ENCODE results near the gene TGOLN2.
"Not testable (repeated sequence)": the region's sequence is repeated elsewhere in the genome, so short reads cannot be mapped to it uniquely, and the experiment has no call there.

TGOLN2 gene

DNA sequence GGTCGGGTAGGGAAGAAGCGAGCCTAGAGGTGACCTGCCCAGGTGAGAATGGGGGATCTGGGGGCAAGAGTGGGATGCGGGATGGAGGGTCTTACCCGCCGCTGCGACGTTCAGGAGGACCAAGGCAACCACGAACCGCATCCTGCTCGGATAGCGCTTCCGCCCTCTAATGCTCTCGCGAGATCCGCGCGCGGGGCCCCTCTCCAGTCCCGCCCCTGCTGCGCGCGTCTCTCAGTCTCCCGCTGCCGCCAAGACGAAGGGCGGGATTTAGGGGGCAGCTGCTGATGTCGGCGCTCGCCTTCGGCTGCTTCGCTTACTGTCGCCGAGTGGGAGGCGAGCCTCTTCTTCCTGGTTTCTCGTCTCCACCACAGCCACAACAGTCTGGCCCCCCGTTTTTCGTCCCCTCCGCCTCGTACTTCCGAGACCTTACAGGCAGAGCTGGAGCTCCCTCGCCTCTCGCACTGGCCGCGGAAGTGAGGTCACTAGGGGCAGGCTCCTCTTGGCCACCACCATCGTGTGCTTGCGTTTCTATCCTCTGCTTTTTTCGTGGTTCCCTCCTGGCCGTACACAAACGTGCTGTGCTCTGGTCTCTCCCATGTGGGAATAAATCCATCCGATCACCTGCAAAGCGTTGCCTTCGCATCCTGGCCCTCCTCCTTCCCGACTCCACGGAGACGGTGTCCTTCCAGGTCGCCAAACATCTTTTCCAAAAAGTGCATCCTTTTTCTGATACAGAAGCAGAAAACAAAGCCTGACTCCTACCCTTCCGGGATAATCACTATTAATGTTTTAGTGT lies at the start of gene TGOLN2:
Gene TGOLN2, minus strand, starts transcription at position 168 of the 796 bp plus-strand sequence. Its CDS starts 27 bp downstream, at position 141.
- H3K27ac ChIP-seq, result peak within 1 kb of the TSS; percentile 84
- no peak for TF ChIP-seq ZFX (IDR thresholded peaks at IDR 0.05)
- TF ChIP-seq, protein P1, sequence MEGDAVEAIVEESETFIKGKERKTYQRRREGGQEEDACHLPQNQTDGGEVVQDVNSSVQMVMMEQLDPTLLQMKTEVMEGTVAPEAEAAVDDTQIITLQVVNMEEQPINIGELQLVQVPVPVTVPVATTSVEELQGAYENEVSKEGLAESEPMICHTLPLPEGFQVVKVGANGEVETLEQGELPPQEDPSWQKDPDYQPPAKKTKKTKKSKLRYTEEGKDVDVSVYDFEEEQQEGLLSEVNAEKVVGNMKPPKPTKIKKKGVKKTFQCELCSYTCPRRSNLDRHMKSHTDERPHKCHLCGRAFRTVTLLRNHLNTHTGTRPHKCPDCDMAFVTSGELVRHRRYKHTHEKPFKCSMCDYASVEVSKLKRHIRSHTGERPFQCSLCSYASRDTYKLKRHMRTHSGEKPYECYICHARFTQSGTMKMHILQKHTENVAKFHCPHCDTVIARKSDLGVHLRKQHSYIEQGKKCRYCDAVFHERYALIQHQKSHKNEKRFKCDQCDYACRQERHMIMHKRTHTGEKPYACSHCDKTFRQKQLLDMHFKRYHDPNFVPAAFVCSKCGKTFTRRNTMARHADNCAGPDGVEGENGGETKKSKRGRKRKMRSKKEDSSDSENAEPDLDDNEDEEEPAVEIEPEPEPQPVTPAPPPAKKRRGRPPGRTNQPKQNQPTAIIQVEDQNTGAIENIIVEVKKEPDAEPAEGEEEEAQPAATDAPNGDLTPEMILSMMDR (conservative IDR thresholded peaks at IDR 0.05), result no peak

DNA sequence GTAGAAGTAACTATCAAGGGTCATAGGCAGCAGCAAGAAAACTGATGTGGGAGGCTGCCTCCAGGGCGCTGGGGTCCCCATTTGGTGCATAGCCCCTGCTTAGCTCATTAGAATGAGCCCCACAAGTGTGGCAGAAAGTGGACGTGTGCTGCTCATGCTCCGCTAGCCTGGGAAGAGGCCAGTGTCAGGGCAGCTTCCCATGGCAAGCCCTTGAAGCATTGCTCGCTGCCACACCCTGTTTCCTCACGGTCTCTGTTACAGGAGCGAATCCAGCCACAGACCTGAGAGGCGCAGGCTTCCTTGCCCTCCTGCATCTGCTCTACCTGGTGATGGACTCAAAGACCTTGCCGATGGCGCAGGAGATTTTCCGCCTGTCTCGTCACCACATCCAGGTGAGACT lies 49.3 kb upstream of the TGOLN2 start:
- no peak overlapping the region for H3K27ac ChIP-seq
- TF ChIP-seq, protein P1 (conservative IDR thresholded peaks at IDR 0.05), result no peak
- TF ChIP-seq ZFX (IDR thresholded peaks at IDR 0.05), result no peak

DNA sequence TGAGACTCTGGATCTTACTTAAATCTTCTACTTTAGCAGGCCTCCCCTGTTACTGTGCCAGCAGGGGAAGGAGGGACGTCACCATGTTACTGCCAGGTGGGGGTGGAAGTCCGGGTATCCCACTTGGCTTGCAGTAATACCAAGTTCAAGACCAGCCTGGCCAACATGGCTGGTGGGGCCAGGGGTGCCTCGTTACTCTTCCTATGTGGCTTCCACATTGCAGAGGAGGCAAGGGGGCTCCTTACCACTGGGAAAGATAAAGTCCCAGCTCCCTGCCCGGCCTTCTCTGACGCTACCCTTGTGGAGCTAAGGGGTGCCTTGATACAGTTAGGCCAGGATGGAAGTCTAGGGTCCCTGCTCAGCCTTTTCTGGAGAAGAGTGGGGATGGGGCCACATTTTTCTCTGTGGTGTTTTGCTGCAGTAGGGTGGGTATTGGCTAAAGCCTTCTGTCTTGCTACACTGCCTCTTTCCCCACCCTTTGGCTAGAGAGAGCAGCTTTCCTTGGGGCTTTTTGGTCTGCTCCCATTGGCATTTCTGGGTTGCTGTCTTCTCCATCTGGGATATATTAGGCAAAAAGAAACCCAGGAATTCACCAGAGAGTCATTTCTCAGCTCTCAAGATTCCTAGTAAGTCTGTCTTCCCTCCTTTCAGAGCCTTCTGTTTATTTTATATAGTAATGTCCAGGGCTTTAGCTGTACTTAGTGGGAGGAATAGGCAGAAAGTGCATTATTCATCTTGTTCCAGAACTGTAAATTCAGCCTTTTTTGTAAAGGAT lies 48.7 kb upstream of the TGOLN2 start:
- H3K27ac ChIP-seq, result no peak overlapping the region
- no peak for TF ChIP-seq ZFX (IDR thresholded peaks at IDR 0.05)
- TF ChIP-seq, protein P1 (conservative IDR thresholded peaks at IDR 0.05), result no peak

DNA sequence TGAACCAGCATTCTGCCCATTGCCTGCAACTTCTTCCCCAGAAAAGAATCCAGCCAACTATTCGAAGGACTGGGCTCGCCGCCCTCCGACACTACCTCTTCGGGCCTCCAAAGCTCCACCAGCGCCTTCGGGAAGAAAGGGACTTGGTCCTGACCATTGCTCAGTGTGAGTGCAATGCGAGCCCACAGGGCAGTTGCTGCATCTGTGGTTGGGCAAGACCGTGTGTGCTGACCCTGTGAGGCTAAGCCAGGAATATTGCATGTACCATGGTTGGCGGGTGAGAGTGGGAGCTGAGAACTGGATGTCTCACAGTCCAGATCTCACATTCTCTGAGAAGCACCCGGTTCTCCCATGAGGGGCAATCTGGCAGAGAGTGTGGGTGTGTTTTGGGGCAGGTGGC lies 43.3 kb upstream of the TGOLN2 start:
- H3K27ac ChIP-seq, result no peak overlapping the region
- TF ChIP-seq ZFX (IDR thresholded peaks at IDR 0.05), result no peak
- TF ChIP-seq, protein P1 (conservative IDR thresholded peaks at IDR 0.05), result no peak

DNA sequence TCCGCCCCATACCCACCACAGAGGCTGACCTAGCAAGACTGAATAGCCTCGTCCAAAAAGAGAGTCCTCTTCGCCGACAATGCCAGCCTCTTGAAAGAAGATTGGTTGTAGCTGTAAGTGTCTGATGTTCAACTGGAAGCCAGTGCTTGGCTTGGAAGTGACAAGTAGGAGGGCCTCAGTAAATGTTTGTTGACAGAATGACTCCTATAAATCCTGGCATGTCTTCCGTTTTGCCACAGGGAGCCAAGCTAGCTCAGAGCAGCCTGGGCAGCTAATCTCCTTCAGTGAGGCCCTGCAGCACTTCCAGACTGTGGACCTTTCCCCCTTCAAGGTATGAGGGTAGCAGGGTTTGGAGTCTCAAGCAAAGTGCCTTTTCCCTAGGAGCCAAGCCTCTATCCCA lies 41.7 kb upstream of the TGOLN2 start:
- TF ChIP-seq ZFX (IDR thresholded peaks at IDR 0.05), result no peak
- TF ChIP-seq, protein P1 (conservative IDR thresholded peaks at IDR 0.05), result no peak
- peak overlapping the region; percentile 73 for H3K27ac ChIP-seq

DNA sequence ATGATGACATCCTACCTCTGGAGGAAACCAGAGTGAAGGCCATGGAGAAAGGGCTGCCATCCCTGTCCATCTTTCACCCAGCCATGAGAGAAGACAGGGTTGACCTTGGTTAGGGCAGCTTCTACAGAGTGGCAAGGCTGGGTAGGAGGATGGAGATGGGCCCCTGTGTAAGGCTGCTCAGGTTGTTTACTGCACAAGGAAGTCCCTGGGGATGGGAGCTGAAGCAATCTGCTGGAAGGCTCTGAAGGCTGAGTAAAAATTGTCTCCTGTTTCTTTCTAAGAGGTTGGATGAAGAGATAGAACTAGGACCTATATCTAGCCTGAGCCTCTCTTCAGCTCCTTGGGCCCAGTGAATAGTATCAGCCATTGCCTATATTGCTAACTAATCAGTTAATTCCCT lies 41.1 kb upstream of the TGOLN2 start:
- TF ChIP-seq ZFX (IDR thresholded peaks at IDR 0.05), result no peak
- TF ChIP-seq, protein P1 (conservative IDR thresholded peaks at IDR 0.05), result no peak

DNA sequence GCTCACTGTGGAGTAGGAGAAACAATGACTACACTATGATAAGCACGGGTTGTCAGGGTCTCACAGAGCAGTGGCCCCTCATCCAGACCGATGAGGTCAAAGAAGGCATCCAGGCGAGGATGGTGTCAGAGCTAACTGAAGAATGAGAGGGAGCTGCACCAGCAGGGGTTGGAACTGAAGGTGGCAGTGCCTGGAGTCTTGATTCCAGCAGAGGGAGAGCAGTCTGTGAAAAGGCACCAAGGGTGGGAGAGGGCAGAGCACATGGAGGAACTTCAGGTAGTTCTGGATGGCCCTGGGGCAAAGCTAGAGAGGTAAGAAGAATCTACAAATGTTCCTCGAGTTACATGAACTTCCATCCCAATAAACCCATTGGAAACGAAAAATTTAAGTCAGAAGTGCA lies 39.4 kb upstream of the TGOLN2 start:
- H3K27ac ChIP-seq, result no peak overlapping the region
- TF ChIP-seq ZFX (IDR thresholded peaks at IDR 0.05), result no peak
- TF ChIP-seq, protein P1 (conservative IDR thresholded peaks at IDR 0.05), result no peak

More for the DNA sequence above, 41.1 kb upstream of the TGOLN2 start:
- peak overlapping the region; percentile 73 for H3K27ac ChIP-seq

DNA sequence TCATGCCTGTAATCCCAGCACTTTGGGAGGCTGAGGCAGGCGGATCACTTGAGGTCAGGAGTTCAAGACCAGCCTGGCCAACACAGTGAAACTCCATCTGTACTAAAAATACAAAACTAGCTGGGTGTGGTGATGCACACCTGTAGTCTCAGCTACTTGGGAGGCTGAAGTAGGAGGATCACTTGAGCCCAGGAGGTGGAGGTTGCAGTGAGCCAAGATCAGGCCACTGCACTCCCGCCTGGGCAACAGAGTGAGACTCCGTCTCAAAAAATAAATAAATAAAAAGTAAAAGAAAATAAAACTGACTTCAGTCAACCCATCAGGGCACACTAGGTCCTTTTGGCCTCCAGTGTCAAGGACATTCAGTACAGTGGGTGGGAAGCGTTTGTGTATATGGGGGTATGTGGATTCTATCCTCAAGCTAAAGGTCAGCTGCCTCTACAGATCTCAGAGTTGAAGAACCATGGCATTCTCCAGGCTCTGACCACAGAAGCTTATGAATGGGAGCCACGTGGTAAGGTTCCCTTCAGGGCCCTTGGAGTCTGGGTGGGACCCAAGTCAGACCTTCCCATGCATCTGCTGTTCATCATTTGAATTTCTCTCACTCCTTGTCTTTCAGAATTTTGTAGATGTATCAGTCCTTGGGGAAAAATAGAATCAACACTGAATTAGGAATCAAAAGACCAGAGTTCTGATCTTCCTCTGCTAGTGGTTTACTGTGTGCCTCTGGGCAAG lies 35.0 kb upstream of the TGOLN2 start:
- not testable (repeated sequence) for H3K27ac ChIP-seq

All from C4-2B (cell line).